Measurements from ENCODE around the gene ANKRD65.
"Not testable (repeated sequence)": the region's sequence is repeated elsewhere in the genome, so short reads cannot be mapped to it uniquely, and the experiment has no call there.

The ANKRD65 gene

GRCh38 chr1:1456683-1457255, 35.7 kb upstream of the ANKRD65 start:
- H3K9ac ChIP-seq (ENCODE audit: low read length); H3K36me3 ChIP-seq (ENCODE audit: control insufficient read depth in 1 of 2, insufficient read depth in 2 of 2, low read depth in 1 of 2, low read length in 2 of 2); H3K18ac ChIP-seq (ENCODE audit: low read depth in 1 of 2, low read length in 2 of 2); H3K27me3 ChIP-seq (ENCODE audit: control insufficient read depth in 1 of 2, insufficient read depth in 1 of 2, low read length in 2 of 2); H4K8ac ChIP-seq (ENCODE audit: low read length); H3K4ac ChIP-seq (ENCODE audit: low read depth in 1 of 2, low read length in 2 of 2); H3K4me3 ChIP-seq (ENCODE audit: insufficient read depth in 1 of 2, low read depth in 1 of 2, low read length in 2 of 2); H2BK5ac ChIP-seq (ENCODE audit: low read depth, low read length, poor library complexity, severe bottlenecking); DNase-seq; H3K4me2 ChIP-seq (ENCODE audit: low read length, poor library complexity, severe bottlenecking); H2BK120ac ChIP-seq (ENCODE audit: low read depth, low read length); H2AK5ac ChIP-seq (ENCODE audit: low read length, severe bottlenecking); H3K27ac ChIP-seq (ENCODE audit: low read length, poor library complexity, severe bottlenecking); H3K4me1 ChIP-seq (ENCODE audit: control insufficient read depth, insufficient read depth, low read depth, low read length); H3K14ac ChIP-seq (ENCODE audit: low read length in 2 of 2); H3K9me3 ChIP-seq (ENCODE audit: control insufficient read depth, low read length); H2AFZ ChIP-seq (ENCODE audit: low read depth, low read length); H3K79me1 ChIP-seq (replicated peaks; ENCODE audit: low read length, poor library complexity, severe bottlenecking); H2BK15ac ChIP-seq (ENCODE audit: low read depth, poor library complexity, severe bottlenecking); H3K23ac ChIP-seq (ENCODE audit: low read length in 2 of 2); H2BK12ac ChIP-seq (ENCODE audit: low read length in 2 of 2); H4K91ac ChIP-seq (ENCODE audit: low read length): not testable (repeated sequence)
- 96% methylated on average over 19 of the region's 22 CpGs for WGBS

GRCh38 chr1:1455934-1456333, 34.9 kb upstream of the ANKRD65 start:
- not testable (repeated sequence) for H2BK12ac ChIP-seq (ENCODE audit: low read length in 2 of 2); H3K4me1 ChIP-seq (ENCODE audit: control insufficient read depth, insufficient read depth, low read depth, low read length); DNase-seq; H3K4ac ChIP-seq (ENCODE audit: low read depth in 1 of 2, low read length in 2 of 2); H2AFZ ChIP-seq (ENCODE audit: low read depth, low read length); H3K4me2 ChIP-seq (ENCODE audit: low read length, poor library complexity, severe bottlenecking); H3K23ac ChIP-seq (ENCODE audit: low read length in 2 of 2); H3K14ac ChIP-seq (ENCODE audit: low read length in 2 of 2); H3K27me3 ChIP-seq (ENCODE audit: control insufficient read depth in 1 of 2, insufficient read depth in 1 of 2, low read length in 2 of 2); H3K79me1 ChIP-seq (replicated peaks; ENCODE audit: low read length, poor library complexity, severe bottlenecking); H2BK120ac ChIP-seq (ENCODE audit: low read depth, low read length); H2BK15ac ChIP-seq (ENCODE audit: low read depth, poor library complexity, severe bottlenecking); H2BK5ac ChIP-seq (ENCODE audit: low read depth, low read length, poor library complexity, severe bottlenecking); H3K9ac ChIP-seq (ENCODE audit: low read length); H3K18ac ChIP-seq (ENCODE audit: low read depth in 1 of 2, low read length in 2 of 2); H3K4me3 ChIP-seq (ENCODE audit: insufficient read depth in 1 of 2, low read depth in 1 of 2, low read length in 2 of 2); H4K91ac ChIP-seq (ENCODE audit: low read length); H3K36me3 ChIP-seq (ENCODE audit: control insufficient read depth in 1 of 2, insufficient read depth in 2 of 2, low read depth in 1 of 2, low read length in 2 of 2); H4K8ac ChIP-seq (ENCODE audit: low read length); H3K9me3 ChIP-seq (ENCODE audit: control insufficient read depth, low read length); H3K27ac ChIP-seq (ENCODE audit: low read length, poor library complexity, severe bottlenecking); H2AK5ac ChIP-seq (ENCODE audit: low read length, severe bottlenecking)
- WGBS, result no CpG with 5 or more reads among the region's 15 CpGs

GRCh38 chr1:1455366-1455884, 34.3 kb upstream of the ANKRD65 start:
- H3K4me1 ChIP-seq (ENCODE audit: control insufficient read depth, insufficient read depth, low read depth, low read length), result peaks cover 4% of the 10 kb centered on the region
- no peak overlapping the region for H3K9ac ChIP-seq (ENCODE audit: low read length)
- peaks cover 0 to 7% of the 10 kb centered on the region in 2 experiments for H3K27me3 ChIP-seq (ENCODE audit: control insufficient read depth in 1 of 2, insufficient read depth in 1 of 2, low read length in 2 of 2)
- H2BK5ac ChIP-seq (ENCODE audit: low read depth, low read length, poor library complexity, severe bottlenecking), result no peak overlapping the region
- H3K14ac ChIP-seq (ENCODE audit: low read length in 2 of 2), result no peak overlapping the region
- no peak overlapping the region for H3K27ac ChIP-seq (ENCODE audit: low read length, poor library complexity, severe bottlenecking)
- no peak overlapping the region for H2BK15ac ChIP-seq (ENCODE audit: low read depth, poor library complexity, severe bottlenecking)
- no peak for DNase-seq
- no peak overlapping the region for H4K8ac ChIP-seq (ENCODE audit: low read length)
- H3K4me3 ChIP-seq (ENCODE audit: insufficient read depth in 1 of 2, low read depth in 1 of 2, low read length in 2 of 2), result no peak overlapping the region
- H2AFZ ChIP-seq (ENCODE audit: low read depth, low read length), result no peak overlapping the region
- peaks cover 0 to 2% of the 10 kb centered on the region in 2 experiments for H3K36me3 ChIP-seq (ENCODE audit: control insufficient read depth in 1 of 2, insufficient read depth in 2 of 2, low read depth in 1 of 2, low read length in 2 of 2)
- no peak overlapping the region for H3K23ac ChIP-seq (ENCODE audit: low read length in 2 of 2)
- no peaks in the 10 kb centered on the region for H3K9me3 ChIP-seq (ENCODE audit: control insufficient read depth, low read length)
- no peak overlapping the region for H2BK120ac ChIP-seq (ENCODE audit: low read depth, low read length)
- H3K79me1 ChIP-seq (replicated peaks; ENCODE audit: low read length, poor library complexity, severe bottlenecking), result no peaks in the 10 kb centered on the region
- H3K4ac ChIP-seq (ENCODE audit: low read depth in 1 of 2, low read length in 2 of 2), result no peak overlapping the region
- WGBS, result 93% methylated on average over 26 of the region's 30 CpGs
- no peak overlapping the region for H2BK12ac ChIP-seq (ENCODE audit: low read length in 2 of 2)
- no peak overlapping the region for H3K18ac ChIP-seq (ENCODE audit: low read depth in 1 of 2, low read length in 2 of 2)
- no peak overlapping the region for H4K91ac ChIP-seq (ENCODE audit: low read length)
- no peak overlapping the region for H2AK5ac ChIP-seq (ENCODE audit: low read length, severe bottlenecking)
- H3K4me2 ChIP-seq (ENCODE audit: low read length, poor library complexity, severe bottlenecking), result no peak overlapping the region

- H3K4me2 ChIP-seq (ENCODE audit: low read length, poor library complexity, severe bottlenecking); H3K23ac ChIP-seq (ENCODE audit: low read length in 2 of 2); H3K27ac ChIP-seq (ENCODE audit: low read length, poor library complexity, severe bottlenecking); H2AFZ ChIP-seq (ENCODE audit: low read depth, low read length); H3K36me3 ChIP-seq (ENCODE audit: control insufficient read depth in 1 of 2, insufficient read depth in 2 of 2, low read depth in 1 of 2, low read length in 2 of 2); H2BK15ac ChIP-seq (ENCODE audit: low read depth, poor library complexity, severe bottlenecking); H3K9me3 ChIP-seq (ENCODE audit: control insufficient read depth, low read length); H3K9ac ChIP-seq (ENCODE audit: low read length); H3K4ac ChIP-seq (ENCODE audit: low read depth in 1 of 2, low read length in 2 of 2); H3K4me3 ChIP-seq (ENCODE audit: insufficient read depth in 1 of 2, low read depth in 1 of 2, low read length in 2 of 2); DNase-seq; H2BK5ac ChIP-seq (ENCODE audit: low read depth, low read length, poor library complexity, severe bottlenecking); H3K18ac ChIP-seq (ENCODE audit: low read depth in 1 of 2, low read length in 2 of 2); H3K79me1 ChIP-seq (replicated peaks; ENCODE audit: low read length, poor library complexity, severe bottlenecking); H2BK12ac ChIP-seq (ENCODE audit: low read length in 2 of 2); H2AK5ac ChIP-seq (ENCODE audit: low read length, severe bottlenecking); H2BK120ac ChIP-seq (ENCODE audit: low read depth, low read length); H3K4me1 ChIP-seq (ENCODE audit: control insufficient read depth, insufficient read depth, low read depth, low read length); H3K14ac ChIP-seq (ENCODE audit: low read length in 2 of 2); H4K8ac ChIP-seq (ENCODE audit: low read length); H4K91ac ChIP-seq (ENCODE audit: low read length): not testable (repeated sequence)
- WGBS, result 95% methylated on average over 33 of the region's 41 CpGs
- H3K27me3 ChIP-seq (ENCODE audit: control insufficient read depth in 1 of 2, insufficient read depth in 1 of 2, low read length in 2 of 2), result peaks cover 0 to 11% of the 10 kb centered on the region in 2 experiments
Observed at GRCh38 chr1:1454286-1455056, 33.4 kb upstream of the ANKRD65 start.

Measured in mesenchymal stem cell (in vitro differentiated cells and primary cell).